Measurements from ENCODE around the gene TMEM116. TPM values are rescaled to one million over a fixed set of nuclear protein-coding genes. Genes with fewer than 3 reads are reported as not detected.

TMEM116 gene
- total and polyA plus RNA-seq, 2 of the 4 experiments (the other 2 are of a cell fraction): 5.5 to 8.4 TPM

DNA sequence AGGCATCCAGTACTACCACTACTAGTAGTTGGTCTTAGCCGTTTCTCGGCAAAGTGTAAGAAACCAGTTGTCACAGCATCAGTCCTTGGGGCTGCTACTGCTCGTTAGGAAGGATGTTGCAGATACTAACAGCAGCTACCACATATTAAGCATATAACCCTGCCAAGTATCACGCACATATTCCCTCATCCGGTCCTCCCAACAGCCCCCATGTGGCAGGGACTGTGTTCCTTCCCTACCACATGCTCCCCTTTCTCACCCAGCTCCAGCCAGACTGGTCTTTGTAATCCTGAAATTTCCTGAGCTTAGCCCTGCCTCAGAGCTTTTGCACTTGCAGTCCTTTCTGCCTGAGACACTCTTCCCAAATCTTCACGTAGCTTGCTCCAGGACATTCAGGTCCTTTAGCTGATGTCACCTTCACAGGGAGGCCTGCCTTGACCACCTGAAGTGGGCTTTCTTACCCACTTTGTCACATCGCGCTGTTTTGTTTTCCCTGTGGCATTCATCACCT lies 8.0 kb upstream of the TMEM116 start:
- Histone ChIP-seq H2BK5ac (ENCODE audit: low read depth, low read length, poor library complexity, severe bottlenecking) (no peak overlapping the region), H2BK120ac (ENCODE audit: low read depth, low read length) (no peak overlapping the region), H3K27ac (ENCODE audit: insufficient read depth, low read length) (no peak overlapping the region), H3K36me3 (ENCODE audit: control insufficient read depth, insufficient read depth, low read length) (peaks cover 30% of the 10 kb centered on the region), H4K91ac (ENCODE audit: insufficient read depth, low read depth, low read length) (no peak overlapping the region), H3K14ac (replicated peaks; ENCODE audit: low read depth, low read length) (no peak overlapping the region), H3K9ac (ENCODE audit: low read depth, low read length) (no peak overlapping the region), H4K5ac (ENCODE audit: low read depth, low read length) (0 out of 2 replicates have a peak overlapping the region, but pooled peaks have one; percentile 1), H2AK5ac (ENCODE audit: low read depth, low read length) (no peak overlapping the region), H3K79me1 (ENCODE audit: low read depth in 1 of 2, low read length in 2 of 2) (peaks cover 26 to 62% of the 10 kb centered on the region in 2 experiments), H3K23ac (ENCODE audit: low read depth, low read length) (0 out of 2 replicates have a peak overlapping the region, but pooled peaks have one; percentile 19), H2BK15ac (ENCODE audit: low read depth, low read length) (no peak overlapping the region), H3K18ac (ENCODE audit: low read depth, low read length) (no peak overlapping the region), H4K8ac (ENCODE audit: low read depth in 2 of 2, low read length in 2 of 2) (no peak overlapping the region), H3K4ac (ENCODE audit: low read depth, low read length) (no peak overlapping the region; the same call in 1 of the 2 replicates), H3K27me3 (ENCODE audit: control insufficient read depth, insufficient read depth, low read length) (no peaks in the 10 kb centered on the region), H2AK9ac (replicated peaks; ENCODE audit: low read depth, low read length, poor library complexity) (no peak overlapping the region), H2BK20ac (ENCODE audit: low read depth, low read length) (no peak overlapping the region), H3K56ac (ENCODE audit: extremely low read depth, insufficient read depth, low read length) (no peak overlapping the region), H3K9me1 (ENCODE audit: insufficient read depth, low read length) (peaks cover 25% of the 10 kb centered on the region), H3K4me3 (ENCODE audit: insufficient read depth, low read depth, low read length) (no peak overlapping the region), H3K4me1 (ENCODE audit: control insufficient read depth, insufficient read depth, low read length) (peaks cover 9% of the 10 kb centered on the region), H3K4me2 (ENCODE audit: low read depth, low read length) (no peak overlapping the region), H4K20me1 (ENCODE audit: insufficient read depth, low read length) (peaks cover 37% of the 10 kb centered on the region; the same call in 1 of the 2 replicates), H3K9me3 (ENCODE audit: control insufficient read depth, insufficient read depth, low read length) (no peaks in the 10 kb centered on the region), H2AFZ (replicated peaks; ENCODE audit: low read length, poor library complexity) (no peak overlapping the region)
- 91% methylated on average over 5 of the region's 8 CpGs; no CpG with 5 or more reads in 1 of the 2 experiments for WGBS, 2 experiments (ENCODE audit: extremely low coverage in 2 of 2, insufficient read length in 1 of 2)
- ChIA-PET POLR2A (ENCODE audit: unreplicated experiment) (no interaction called here), CTCF (no interaction called here)
- intact Hi-C loops (cut with micrococcal nuclease) (no loop called here), in situ Hi-C loops (cut with MboI; ENCODE audit: low sequenced_read_pairs) (no loop called here), dilution Hi-C loops (cut with HindIII; ENCODE audit: low sequenced_read_pairs, unreplicated experiment) (no loop called here)
- no peak for ATAC-seq (ENCODE audit: low read depth)
- TF ChIP-seq, protein P1, sequence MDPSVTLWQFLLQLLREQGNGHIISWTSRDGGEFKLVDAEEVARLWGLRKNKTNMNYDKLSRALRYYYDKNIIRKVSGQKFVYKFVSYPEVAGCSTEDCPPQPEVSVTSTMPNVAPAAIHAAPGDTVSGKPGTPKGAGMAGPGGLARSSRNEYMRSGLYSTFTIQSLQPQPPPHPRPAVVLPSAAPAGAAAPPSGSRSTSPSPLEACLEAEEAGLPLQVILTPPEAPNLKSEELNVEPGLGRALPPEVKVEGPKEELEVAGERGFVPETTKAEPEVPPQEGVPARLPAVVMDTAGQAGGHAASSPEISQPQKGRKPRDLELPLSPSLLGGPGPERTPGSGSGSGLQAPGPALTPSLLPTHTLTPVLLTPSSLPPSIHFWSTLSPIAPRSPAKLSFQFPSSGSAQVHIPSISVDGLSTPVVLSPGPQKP (IDR thresholded peaks at IDR 0.05; ENCODE audit: borderline replicate concordance, low read depth, low read length): no peak
- no peak for TF ChIP-seq MAFK (IDR thresholded peaks at IDR 0.05; ENCODE audit: low read depth, low read length)
- no TSS peak for BruUV-seq (replicated peaks)
- DNase-seq: no peak
